Nephron progenitor cell (in vitro differentiated cells): ENCODE measurements around the gene LRFN4.

Experiments
- DNase-seq: peaks from one replicate; pipeline ENCODE4 v3.0.0; 2021
- H3K27ac Mint-ChIP-seq: 2 replicates; pipeline ENCODE4 v1.8.0; 2021; ENCODE audit warnings: mild to moderate bottlenecking, moderate library complexity, mixed read lengths
- H3K27me3 Mint-ChIP-seq: 2 replicates; pipeline ENCODE4 v1.8.0; 2021; ENCODE audit warnings: mild to moderate bottlenecking, low read depth, mixed read lengths; ENCODE audit not compliant: poor library complexity
- H3K36me3 Mint-ChIP-seq: 2 replicates; pipeline ENCODE4 v1.8.0; 2021; ENCODE audit warnings: low read depth, mixed read lengths
- H3K4me1 Mint-ChIP-seq: 2 replicates; pipeline ENCODE4 v1.8.0; 2021; ENCODE audit warnings: mixed read lengths
- H3K4me3 Mint-ChIP-seq: 2 replicates; pipeline ENCODE4 v1.8.0; 2021; ENCODE audit warnings: mild to moderate bottlenecking, moderate library complexity, mixed read lengths
- H3K9me3 Mint-ChIP-seq: 2 replicates; pipeline ENCODE4 v1.8.0; 2021; ENCODE audit warnings: mild to moderate bottlenecking, moderate library complexity, mixed read lengths
- TF ChIP-seq, protein P1 (sequence below): fragments of 200-600 bp; sonication (generic); IDR thresholded peaks from 2 replicates; pipeline ENCODE4 v1.5.0; 2021; ENCODE audit warnings: antibody characterized with exemption

LRFN4 gene

DNA sequence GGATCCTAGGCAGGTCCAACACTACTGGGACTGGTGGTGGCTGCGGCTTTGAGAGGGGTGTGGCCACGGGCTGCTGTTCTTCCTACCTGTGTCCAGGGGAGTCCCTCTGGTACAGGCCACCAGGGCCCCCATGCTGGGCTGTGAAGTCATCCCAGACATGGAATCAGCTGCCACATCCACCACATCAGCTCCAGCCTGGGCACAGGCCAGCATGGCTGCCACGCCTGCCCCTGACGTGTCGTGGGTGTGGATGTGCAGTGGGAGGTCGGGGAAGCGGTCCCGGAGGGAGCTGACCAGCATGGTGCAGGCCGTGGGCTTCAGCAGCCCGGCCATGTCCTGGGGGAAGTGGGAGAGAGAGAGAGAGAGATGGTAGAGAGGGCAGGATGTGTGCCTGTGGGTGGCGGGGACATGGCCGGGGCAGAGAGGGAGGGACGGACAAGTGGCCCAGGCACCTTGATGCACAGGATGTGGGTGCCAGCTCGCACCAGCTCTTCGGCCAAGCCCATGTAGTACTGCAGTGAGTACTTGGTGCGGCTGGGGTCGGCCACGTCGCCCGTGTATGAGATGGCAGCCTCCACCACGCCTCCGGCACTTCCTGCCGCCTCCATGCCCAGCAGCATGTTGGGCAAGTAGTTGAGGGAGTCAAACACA is 6.2 kb upstream of the LRFN4 start:
- TF ChIP-seq, protein P1, sequence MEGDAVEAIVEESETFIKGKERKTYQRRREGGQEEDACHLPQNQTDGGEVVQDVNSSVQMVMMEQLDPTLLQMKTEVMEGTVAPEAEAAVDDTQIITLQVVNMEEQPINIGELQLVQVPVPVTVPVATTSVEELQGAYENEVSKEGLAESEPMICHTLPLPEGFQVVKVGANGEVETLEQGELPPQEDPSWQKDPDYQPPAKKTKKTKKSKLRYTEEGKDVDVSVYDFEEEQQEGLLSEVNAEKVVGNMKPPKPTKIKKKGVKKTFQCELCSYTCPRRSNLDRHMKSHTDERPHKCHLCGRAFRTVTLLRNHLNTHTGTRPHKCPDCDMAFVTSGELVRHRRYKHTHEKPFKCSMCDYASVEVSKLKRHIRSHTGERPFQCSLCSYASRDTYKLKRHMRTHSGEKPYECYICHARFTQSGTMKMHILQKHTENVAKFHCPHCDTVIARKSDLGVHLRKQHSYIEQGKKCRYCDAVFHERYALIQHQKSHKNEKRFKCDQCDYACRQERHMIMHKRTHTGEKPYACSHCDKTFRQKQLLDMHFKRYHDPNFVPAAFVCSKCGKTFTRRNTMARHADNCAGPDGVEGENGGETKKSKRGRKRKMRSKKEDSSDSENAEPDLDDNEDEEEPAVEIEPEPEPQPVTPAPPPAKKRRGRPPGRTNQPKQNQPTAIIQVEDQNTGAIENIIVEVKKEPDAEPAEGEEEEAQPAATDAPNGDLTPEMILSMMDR, result no peak
- no peaks in the 10 kb centered on the region for H3K36me3 Mint-ChIP-seq
- no peak overlapping the region for H3K27ac Mint-ChIP-seq
- no peak overlapping the region for H3K4me3 Mint-ChIP-seq
- no peak for DNase-seq
- H3K27me3 Mint-ChIP-seq, result no peaks in the 10 kb centered on the region
- H3K9me3 Mint-ChIP-seq, result no peaks in the 10 kb centered on the region
- peaks cover 13% of the 10 kb centered on the region for H3K4me1 Mint-ChIP-seq

DNA sequence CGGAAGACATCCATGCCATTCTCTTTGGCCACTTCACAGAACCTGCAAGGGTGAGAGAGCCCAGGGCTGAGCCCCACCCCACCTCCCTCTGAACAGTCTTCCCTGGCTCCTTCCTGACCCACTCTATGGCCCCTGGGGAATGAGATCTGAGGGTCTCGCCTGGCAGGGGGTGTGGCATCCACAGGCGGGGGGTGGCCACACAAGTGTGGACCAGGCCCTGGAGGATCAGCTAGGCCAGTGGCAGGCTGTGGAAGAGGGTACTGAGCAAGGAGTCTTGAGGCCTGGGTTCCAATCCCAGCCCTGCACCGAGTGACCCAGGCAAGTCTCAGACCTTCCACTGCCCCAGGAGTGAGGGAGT is 5.6 kb upstream of the LRFN4 start:
- Mint-ChIP-seq H3K27me3 (no peaks in the 10 kb centered on the region), H3K9me3 (no peaks in the 10 kb centered on the region), H3K4me1 (peaks cover 15% of the 10 kb centered on the region), H3K4me3 (no peak overlapping the region), H3K27ac (no peak overlapping the region), H3K36me3 (no peaks in the 10 kb centered on the region)
- no peak for DNase-seq
- TF ChIP-seq, protein P1, result no peak

DNA sequence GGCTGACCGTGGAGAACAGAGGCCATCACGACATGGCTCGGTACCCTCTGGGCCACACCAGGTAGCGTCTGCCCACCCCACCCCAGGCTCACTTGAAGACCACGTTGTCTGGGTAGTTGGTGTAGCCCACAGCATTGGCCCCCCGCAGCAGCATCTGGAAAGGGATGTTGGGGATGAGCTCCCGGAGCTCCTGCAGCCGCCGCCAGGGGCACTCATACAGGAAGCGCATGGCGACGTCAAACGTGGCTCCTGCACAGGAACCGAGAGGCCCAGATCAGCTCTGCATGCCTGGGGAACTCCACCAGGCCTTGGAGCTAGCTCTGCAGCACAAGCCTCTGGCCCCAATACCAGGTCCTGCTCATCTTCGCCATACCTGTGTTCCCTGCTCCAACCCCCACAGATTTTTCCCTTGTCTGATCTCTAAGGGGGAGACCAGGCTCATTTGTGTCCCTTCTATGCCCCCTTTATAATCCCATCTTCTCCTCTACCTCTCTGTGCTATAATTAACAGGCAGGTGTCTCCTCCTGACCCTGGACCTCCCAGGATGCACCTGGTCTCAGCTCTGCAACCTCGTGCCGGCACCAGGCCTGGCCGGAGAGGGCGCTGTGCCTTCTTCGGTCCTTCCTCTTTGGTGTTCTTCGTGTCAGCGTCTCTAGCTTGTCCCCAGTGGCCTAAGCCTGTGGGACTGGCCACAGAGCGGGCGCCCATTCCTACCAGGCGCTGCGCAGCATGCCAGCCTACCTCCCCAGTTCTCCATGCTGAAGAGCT is 5.0 kb upstream of the LRFN4 start:
- H3K27me3 Mint-ChIP-seq, result no peaks in the 10 kb centered on the region

DNA sequence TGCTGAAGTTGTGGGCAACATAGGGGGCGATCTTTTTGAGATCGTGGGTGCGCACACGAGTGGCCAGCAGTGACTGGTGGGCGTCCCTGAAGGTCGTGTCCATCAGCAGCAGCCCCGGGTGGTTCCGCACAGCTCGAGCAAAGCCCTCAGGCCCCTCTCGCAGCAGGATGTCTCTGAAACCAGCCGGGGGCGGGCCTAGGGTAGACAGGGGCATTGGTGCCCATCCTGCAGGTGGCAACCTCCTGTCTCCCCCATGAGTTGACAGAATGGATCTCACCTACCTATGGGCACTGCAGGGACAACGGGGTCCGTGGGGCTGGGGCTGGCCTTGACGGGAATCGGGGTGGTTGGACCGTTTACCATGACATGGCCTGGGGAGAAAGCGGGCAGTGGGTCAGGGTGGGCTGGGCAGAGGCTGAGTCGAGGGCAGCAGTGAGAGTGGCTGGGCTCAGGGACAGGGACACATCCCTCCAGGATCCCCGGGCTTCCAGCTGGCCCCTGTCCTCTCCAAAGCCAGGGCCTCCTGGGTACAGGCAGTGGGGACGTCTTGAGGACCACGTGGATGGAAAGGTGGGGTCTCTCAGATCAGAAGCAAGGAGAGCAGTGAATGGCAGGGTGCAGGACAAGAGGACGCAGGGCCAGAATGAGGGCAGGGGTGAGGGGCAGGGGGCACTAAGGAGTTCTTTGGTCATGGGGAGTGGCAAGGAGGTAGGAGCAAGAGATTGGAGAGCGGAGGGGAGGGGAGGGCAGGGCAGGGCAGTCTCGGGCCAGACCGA is 4.2 kb upstream of the LRFN4 start:
- H3K4me1 Mint-ChIP-seq, result peaks cover 15% of the 10 kb centered on the region
- H3K9me3 Mint-ChIP-seq, result no peaks in the 10 kb centered on the region
- no peaks in the 10 kb centered on the region for H3K27me3 Mint-ChIP-seq
- TF ChIP-seq, protein P1, result no peak
- H3K27ac Mint-ChIP-seq, result no peak overlapping the region
- no peak overlapping the region for H3K4me3 Mint-ChIP-seq
- H3K36me3 Mint-ChIP-seq, result no peaks in the 10 kb centered on the region
- no peak for DNase-seq

More for the DNA sequence above, 5.0 kb upstream of the LRFN4 start:
- H3K36me3 Mint-ChIP-seq, result no peaks in the 10 kb centered on the region
- TF ChIP-seq, protein P1, result no peak
- no peaks in the 10 kb centered on the region for H3K9me3 Mint-ChIP-seq
- no peak for DNase-seq
- peaks cover 15% of the 10 kb centered on the region for H3K4me1 Mint-ChIP-seq
- no peak overlapping the region for H3K27ac Mint-ChIP-seq
- no peak overlapping the region for H3K4me3 Mint-ChIP-seq

DNA sequence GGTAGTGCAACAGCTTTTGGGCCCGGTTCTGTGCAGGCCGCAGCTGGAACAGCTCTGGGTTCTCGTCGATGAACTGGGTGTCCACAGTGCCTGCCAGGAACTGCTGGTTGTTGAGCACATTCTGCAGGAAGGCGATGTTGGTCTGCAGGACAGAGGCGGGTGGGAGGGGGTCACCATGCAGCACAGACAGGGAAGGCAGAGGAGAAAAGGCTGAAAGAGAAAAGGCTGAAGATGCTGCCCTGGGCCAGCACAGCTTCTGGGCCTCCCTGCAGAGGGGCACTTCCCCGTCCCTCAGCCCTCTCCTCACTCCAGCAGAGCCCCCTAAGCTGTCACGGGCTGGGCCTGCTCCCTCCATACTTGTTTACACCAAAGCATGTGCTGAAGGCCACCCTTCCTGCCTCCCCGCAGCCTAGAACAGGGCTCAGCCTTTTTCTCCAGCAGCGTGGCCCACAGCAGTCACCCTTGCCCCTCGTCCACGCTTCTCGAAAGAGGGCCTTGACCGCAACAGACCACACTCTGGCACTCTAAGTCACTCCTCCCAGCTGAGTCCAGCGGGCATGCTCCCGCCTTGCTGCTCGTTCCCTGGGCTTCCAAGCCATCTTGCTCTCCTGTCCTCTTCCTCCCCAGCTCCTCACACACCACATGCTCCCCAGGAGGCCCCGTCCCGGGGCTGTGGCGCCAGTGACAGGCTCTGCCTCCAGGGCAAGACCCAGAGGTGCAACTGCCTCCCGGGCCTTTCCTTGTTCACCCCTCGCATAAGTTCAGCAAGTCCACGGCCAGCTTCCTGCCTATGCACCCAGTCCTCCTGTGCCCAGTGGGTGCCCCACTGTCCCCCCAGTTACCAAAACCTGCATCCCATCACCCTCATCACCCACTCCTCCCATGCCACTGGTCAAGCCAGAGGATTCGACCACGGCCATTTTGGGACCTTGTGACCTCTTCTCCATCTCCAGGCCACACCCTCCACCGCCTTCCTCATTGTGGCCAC is 3.3 kb upstream of the LRFN4 start:
- peaks cover 15% of the 10 kb centered on the region for H3K4me1 Mint-ChIP-seq
- no peak overlapping the region for H3K27ac Mint-ChIP-seq
- H3K9me3 Mint-ChIP-seq, result no peaks in the 10 kb centered on the region
- H3K4me3 Mint-ChIP-seq, result no peak overlapping the region
- DNase-seq, result no peak
- no peaks in the 10 kb centered on the region for H3K27me3 Mint-ChIP-seq
- TF ChIP-seq, protein P1, result no peak
- no peaks in the 10 kb centered on the region for H3K36me3 Mint-ChIP-seq
